Astrocyte (in vitro differentiated cells and primary cell): Measurements from ENCODE around the gene KCNAB3. TPM values are rescaled to one million over a fixed set of nuclear protein-coding genes. Genes with fewer than 3 reads are reported as not detected.
A peak's percentile ranks its signal among the peaks of the same experiment; 100 is the strongest.

Experiments
- DNase-seq: peaks from one replicate; pipeline ENCODE4 v3.0.0-alpha.2; 2010; ENCODE audit warnings: low read depth
- FAIRE-seq: peaks from 2 replicates; lab custom pipeline; 2011; peaks lifted over from hg19 to GRCh38; lab: Jason Lieb, UNC
- H2AFZ ChIP-seq: 2 replicates; pipeline ENCODE4 v1.6.0; 2012; ENCODE audit warnings: low read depth, low read length, inconsistent platforms
- H3K27ac ChIP-seq: 2 replicates; pipeline ENCODE4 v1.5.1; 2011; ENCODE audit warnings: low read depth, low read length, inconsistent platforms
- H3K27me3 ChIP-seq: 2 replicates; pipeline ENCODE4 v1.6.0; 2011; ENCODE audit warnings: low read length, inconsistent platforms; ENCODE audit not compliant: insufficient read depth
- H3K36me3 ChIP-seq: 2 replicates; pipeline ENCODE4 v1.5.1; 2011; ENCODE audit warnings: low read length, inconsistent platforms; ENCODE audit not compliant: insufficient read depth
- H3K4me1 ChIP-seq: 2 replicates; pipeline ENCODE4 v1.5.1; 2011; ENCODE audit warnings: low read length, inconsistent platforms; ENCODE audit not compliant: insufficient read depth
- H3K4me2 ChIP-seq: 2 replicates; pipeline ENCODE4 v1.6.0; 2012; ENCODE audit warnings: low read length, inconsistent platforms
- H3K4me3 ChIP-seq: 2 replicates; pipeline ENCODE4 v1.5.1; 2011; ENCODE audit warnings: low read depth, mild to moderate bottlenecking, low read length, inconsistent platforms; ENCODE audit not compliant: insufficient read depth
- H3K79me2 ChIP-seq: 2 replicates; pipeline ENCODE4 v1.6.0; 2012; ENCODE audit warnings: mild to moderate bottlenecking, low read length, inconsistent platforms; ENCODE audit not compliant: insufficient read depth
- H3K9ac ChIP-seq: 2 replicates; pipeline ENCODE4 v1.6.0; 2012; ENCODE audit warnings: mild to moderate bottlenecking, low read length, inconsistent platforms
- H3K9me3 ChIP-seq: 2 replicates; pipeline ENCODE4 v1.5.1; 2012; ENCODE audit warnings: low read depth, mild to moderate bottlenecking, low read length, inconsistent platforms; ENCODE audit not compliant: insufficient read depth
- H4K20me1 ChIP-seq: 2 replicates; pipeline ENCODE4 v1.6.0; 2012; ENCODE audit warnings: low read length, inconsistent platforms; ENCODE audit not compliant: insufficient read depth
- H3K27ac Mint-ChIP-seq: one replicate; pipeline ENCODE4 v1.8.0; 2021; ENCODE audit warnings: mild to moderate bottlenecking, mixed read lengths; ENCODE audit not compliant: unreplicated experiment
- H3K27me3 Mint-ChIP-seq: one replicate; pipeline ENCODE4 v1.8.0; 2021; ENCODE audit warnings: low read depth, mixed read lengths; ENCODE audit not compliant: unreplicated experiment
- H3K36me3 Mint-ChIP-seq: one replicate; pipeline ENCODE4 v1.8.0; 2021; ENCODE audit warnings: low read depth, mixed read lengths; ENCODE audit not compliant: unreplicated experiment
- H3K4me1 Mint-ChIP-seq: one replicate; pipeline ENCODE4 v1.8.0; 2021; ENCODE audit warnings: low read depth, mixed read lengths; ENCODE audit not compliant: unreplicated experiment
- H3K4me3 Mint-ChIP-seq: one replicate; pipeline ENCODE4 v1.8.0; 2021; ENCODE audit warnings: mild to moderate bottlenecking, moderate library complexity, mixed read lengths; ENCODE audit not compliant: unreplicated experiment
- H3K9me3 Mint-ChIP-seq: one replicate; pipeline ENCODE4 v1.8.0; 2021; ENCODE audit warnings: mild to moderate bottlenecking, mixed read lengths; ENCODE audit not compliant: unreplicated experiment
- CTCF ChIP-seq: IDR thresholded peaks from 2 replicates; pipeline ENCODE4 v1.5.1; 2011; ENCODE audit warnings: low read depth, mild to moderate bottlenecking, inconsistent platforms, low read length, moderate library complexity; ENCODE audit not compliant: insufficient read depth
- EZH2 ChIP-seq: IDR thresholded peaks from 2 replicates; pipeline ENCODE4 v1.6.1; 2012; ENCODE audit warnings: mild to moderate bottlenecking, low read length, inconsistent platforms; ENCODE audit not compliant: insufficient read depth
- total RNA-seq: library from RNA; stranded (reverse); gene quantifications from 2 replicates; pipeline ENCODE4 v1.2.1, GENCODE V29; 2021

KCNAB3 gene
- total RNA-seq, 1 donor from 2014 or later, result 1.4 TPM

- Histone ChIP-seq H3K9me3 (no peaks in the 10 kb centered on the region), H3K27me3 (no peaks in the 10 kb centered on the region), H3K4me3 (no peak overlapping the region), H3K4me2 (no peak overlapping the region), H2AFZ (no peak overlapping the region), H3K79me2 (no peaks in the 10 kb centered on the region), H3K27ac (no peak overlapping the region), H4K20me1 (peaks cover 12% of the 10 kb centered on the region), H3K9ac (no peak overlapping the region), H3K4me1 (peaks cover 10% of the 10 kb centered on the region), H3K36me3 (peaks cover 34% of the 10 kb centered on the region)
- no peak overlapping the region for H3K27ac Mint-ChIP-seq
- TF ChIP-seq CTCF (no peak), EZH2 (no peak)
- no peak for FAIRE-seq
- no peaks in the 10 kb centered on the region for H3K4me1 Mint-ChIP-seq
- no peak overlapping the region for H3K4me3 Mint-ChIP-seq
- no peaks in the 10 kb centered on the region for H3K27me3 Mint-ChIP-seq
- H3K9me3 Mint-ChIP-seq, result no peaks in the 10 kb centered on the region
- DNase-seq, result no peak
- peaks cover 14% of the 10 kb centered on the region for H3K36me3 Mint-ChIP-seq
Observed at GRCh38 chr17:7910711-7911110, 18.9 kb downstream of the KCNAB3 start.

- H3K9me3 Mint-ChIP-seq, result no peaks in the 10 kb centered on the region
- DNase-seq (no peak), FAIRE-seq (no peak)
- no peak overlapping the region for H3K4me3 ChIP-seq
- no peak overlapping the region for H3K27ac Mint-ChIP-seq
- peaks cover 39% of the 10 kb centered on the region for H3K36me3 ChIP-seq
- H3K9me3 ChIP-seq, result no peaks in the 10 kb centered on the region
- no peak overlapping the region for H3K4me2 ChIP-seq
- H3K4me1 Mint-ChIP-seq, result no peaks in the 10 kb centered on the region
- H3K27ac ChIP-seq, result no peak overlapping the region
- no peaks in the 10 kb centered on the region for H3K27me3 ChIP-seq
- no peak overlapping the region for H3K4me3 Mint-ChIP-seq
- H3K9ac ChIP-seq, result peak overlapping the region; percentile 14
- H3K27me3 Mint-ChIP-seq, result no peaks in the 10 kb centered on the region
- peaks cover 18% of the 10 kb centered on the region for H3K36me3 Mint-ChIP-seq
- TF ChIP-seq EZH2, result no peak
- TF ChIP-seq CTCF, result no peak
- H3K79me2 ChIP-seq, result no peaks in the 10 kb centered on the region
- peaks cover 12% of the 10 kb centered on the region for H4K20me1 ChIP-seq
- H2AFZ ChIP-seq, result no peak overlapping the region
- peaks cover 7% of the 10 kb centered on the region for H3K4me1 ChIP-seq
Observed at GRCh38 chr17:7910281-7910680, 19.4 kb downstream of the KCNAB3 start.

GRCh38 chr17:7909089-7909488 lies 20.6 kb downstream of the KCNAB3 start:
- no peak overlapping the region for H2AFZ ChIP-seq
- no peaks in the 10 kb centered on the region for H3K4me1 Mint-ChIP-seq
- no peaks in the 10 kb centered on the region for H3K9me3 ChIP-seq
- no peak overlapping the region for H3K4me2 ChIP-seq
- H4K20me1 ChIP-seq, result peaks cover 7% of the 10 kb centered on the region
- H3K4me3 ChIP-seq, result no peak overlapping the region
- no peak overlapping the region for H3K4me3 Mint-ChIP-seq
- no peak overlapping the region for H3K27ac ChIP-seq
- H3K36me3 ChIP-seq, result peaks cover 51% of the 10 kb centered on the region
- peaks cover 26% of the 10 kb centered on the region for H3K36me3 Mint-ChIP-seq
- TF ChIP-seq CTCF (no peak), EZH2 (no peak)
- H3K9me3 Mint-ChIP-seq, result no peaks in the 10 kb centered on the region
- FAIRE-seq, result no peak
- no peaks in the 10 kb centered on the region for H3K4me1 ChIP-seq
- H3K27me3 ChIP-seq, result no peaks in the 10 kb centered on the region
- no peaks in the 10 kb centered on the region for H3K79me2 ChIP-seq
- no peak for DNase-seq
- H3K27ac Mint-ChIP-seq, result no peak overlapping the region
- H3K27me3 Mint-ChIP-seq, result no peaks in the 10 kb centered on the region
- no peak overlapping the region for H3K9ac ChIP-seq
